ENCODE results near the gene NUDT1. TPM values are rescaled to one million over a fixed set of nuclear protein-coding genes. Genes with fewer than 3 reads are reported as not detected.
A peak's percentile ranks its signal among the peaks of the same experiment; 100 is the strongest.

Gene NUDT1
- total and polyA plus RNA-seq, 2 experiments from 2014 or later: 33.0 to 33.8 TPM

- Histone ChIP-seq H3K9me3 (ENCODE audit: low read depth) (no peaks in the 10 kb centered on the region), H3K27me3 (no peaks in the 10 kb centered on the region), H3K4me1 (ENCODE audit: low read depth) (peaks cover 8% of the 10 kb centered on the region), H3K27ac (peak overlapping the region; percentile 54), H3K4me3 (no peak overlapping the region), H3K36me3 (no peaks in the 10 kb centered on the region)
- DNase-seq (ENCODE audit: low read depth in 1 of 2, low spot score in 1 of 2): peak in 1 of 2 donors; percentile 42
- no peak for TF ChIP-seq CTCF (IDR thresholded peaks at IDR 0.05; ENCODE audit: low read depth, low read length)
These were observed 40.2 kb downstream of the NUDT1 start for GRCh38 chr7:2282185-2282751.

- no peak for DNase-seq (ENCODE audit: low read depth in 1 of 2, low spot score in 1 of 2)
- H3K4me3 ChIP-seq: no peak overlapping the region
- H3K27ac ChIP-seq: no peak overlapping the region
- no peak for TF ChIP-seq CTCF (IDR thresholded peaks at IDR 0.05; ENCODE audit: low read depth, low read length)
- no peaks in the 10 kb centered on the region for H3K36me3 ChIP-seq
- H3K9me3 ChIP-seq (ENCODE audit: low read depth): no peaks in the 10 kb centered on the region
- H3K27me3 ChIP-seq: no peaks in the 10 kb centered on the region
- peaks cover 8% of the 10 kb centered on the region for H3K4me1 ChIP-seq (ENCODE audit: low read depth)
These were observed 41.0 kb downstream of the NUDT1 start for GRCh38 chr7:2283074-2283473.

- Histone ChIP-seq H3K9me3 (ENCODE audit: low read depth) (no peaks in the 10 kb centered on the region), H3K27me3 (no peaks in the 10 kb centered on the region)
These were observed 45.7 kb downstream of the NUDT1 start for GRCh38 chr7:2287745-2288144.

GRCh38 chr7:2288503-2288902 is 46.5 kb downstream of the NUDT1 start:
- H3K27me3 ChIP-seq: no peaks in the 10 kb centered on the region
- no peaks in the 10 kb centered on the region for H3K4me1 ChIP-seq (ENCODE audit: low read depth)
- no peak overlapping the region for H3K27ac ChIP-seq
- H3K36me3 ChIP-seq: no peaks in the 10 kb centered on the region
- no peaks in the 10 kb centered on the region for H3K9me3 ChIP-seq (ENCODE audit: low read depth)
- H3K4me3 ChIP-seq: no peak overlapping the region
- no peak for TF ChIP-seq CTCF (IDR thresholded peaks at IDR 0.05; ENCODE audit: low read depth, low read length)
- no peak for DNase-seq (ENCODE audit: low read depth in 1 of 2, low spot score in 1 of 2)

More at GRCh38 chr7:2287745-2288144, 45.7 kb downstream of the NUDT1 start:
- H3K27ac ChIP-seq: no peak overlapping the region
- no peak overlapping the region for H3K4me3 ChIP-seq
- no peaks in the 10 kb centered on the region for H3K4me1 ChIP-seq (ENCODE audit: low read depth)
- no peaks in the 10 kb centered on the region for H3K36me3 ChIP-seq
- no peak for DNase-seq (ENCODE audit: low read depth in 1 of 2, low spot score in 1 of 2)
- no peak for TF ChIP-seq CTCF (IDR thresholded peaks at IDR 0.05; ENCODE audit: low read depth, low read length)

GRCh38 chr7:2289111-2289586 is 47.1 kb downstream of the NUDT1 start:
- Histone ChIP-seq H3K36me3 (no peaks in the 10 kb centered on the region), H3K4me1 (ENCODE audit: low read depth) (no peaks in the 10 kb centered on the region), H3K9me3 (ENCODE audit: low read depth) (no peaks in the 10 kb centered on the region), H3K27ac (no peak overlapping the region), H3K4me3 (no peak overlapping the region), H3K27me3 (no peaks in the 10 kb centered on the region)
- no peak for DNase-seq (ENCODE audit: low read depth in 1 of 2, low spot score in 1 of 2)
- no peak for TF ChIP-seq CTCF (IDR thresholded peaks at IDR 0.05; ENCODE audit: low read depth, low read length)
